ENCODE results near the gene MFSD6. TPM values are rescaled to one million over a fixed set of nuclear protein-coding genes. Genes with fewer than 3 reads are reported as not detected.

MFSD6 gene
- polyA plus RNA-seq, 3 donors = 8.8 to 15.7 (median 12.9) TPM

GRCh38 chr2:190511104-190511503 lies 102.9 kb downstream of the MFSD6 start:
- H3K4me3 Mint-ChIP-seq = no peak overlapping the region
- peaks cover 3 to 5% of the 10 kb centered on the region in 2 donors for H3K4me1 ChIP-seq (ENCODE audit: control insufficient read depth in 1 of 2, insufficient read depth in 2 of 2, low read length in 2 of 2)
- no peak overlapping the region for H3K4me2 ChIP-seq (replicated peaks; ENCODE audit: extremely low read depth, low read length, poor library complexity, severe bottlenecking)
- DNase-seq = no peak
- peaks cover 7% of the 10 kb centered on the region for H3K4me1 Mint-ChIP-seq
- H3K36me3 Mint-ChIP-seq = peaks cover 28 to 39% of the 10 kb centered on the region in 2 donors
- intact Hi-C loops (cut with micrococcal nuclease) = no loop called here
- no peaks in the 10 kb centered on the region for H3K9me3 ChIP-seq (replicated peaks in 1 of 2; ENCODE audit: control insufficient read depth in 1 of 2, insufficient read depth in 1 of 2, low read length in 2 of 2)
- H3K27me3 ChIP-seq (ENCODE audit: control insufficient read depth in 2 of 2, insufficient read depth in 2 of 2, low read length in 2 of 2) = no peaks in the 10 kb centered on the region
- no peak overlapping the region for H3K27ac ChIP-seq (ENCODE audit: low read depth in 1 of 2, low read length in 2 of 2)
- H3K9me3 Mint-ChIP-seq = no peaks in the 10 kb centered on the region
- TF ChIP-seq CTCF (IDR thresholded peaks at IDR 0.05) = no peak
- no peaks in the 10 kb centered on the region for H4K20me1 ChIP-seq (ENCODE audit: insufficient read depth, low read length)
- no peaks in the 10 kb centered on the region for H3K79me2 ChIP-seq (ENCODE audit: insufficient read depth, low read length)
- H3K9ac ChIP-seq (ENCODE audit: insufficient read depth, low read length, poor library complexity, severe bottlenecking) = no peak overlapping the region
- peaks cover 8 to 40% of the 10 kb centered on the region in 2 donors for H3K36me3 ChIP-seq (replicated peaks in 1 of 2; ENCODE audit: control insufficient read depth in 1 of 2, insufficient read depth in 2 of 2, low read length in 2 of 2)
- H2AFZ ChIP-seq (ENCODE audit: insufficient read depth, low read depth, low read length, poor library complexity, severe bottlenecking) = no peak overlapping the region
- H3K27me3 Mint-ChIP-seq (ENCODE audit: low read depth in 3 of 3) = peaks cover 0 to 1% (median 0%) of the 10 kb centered on the region in 3 donors
- H3K27ac Mint-ChIP-seq = peak overlapping the region in 1 of 7 donors; percentile 39
- no peak overlapping the region for H3K4me3 ChIP-seq (replicated peaks in 1 of 3; ENCODE audit: low read depth in 2 of 3, low read length in 3 of 3)
- no CpG with 5 or more reads among the region's 2 CpGs for WGBS (ENCODE audit: insufficient coverage)

DNA sequence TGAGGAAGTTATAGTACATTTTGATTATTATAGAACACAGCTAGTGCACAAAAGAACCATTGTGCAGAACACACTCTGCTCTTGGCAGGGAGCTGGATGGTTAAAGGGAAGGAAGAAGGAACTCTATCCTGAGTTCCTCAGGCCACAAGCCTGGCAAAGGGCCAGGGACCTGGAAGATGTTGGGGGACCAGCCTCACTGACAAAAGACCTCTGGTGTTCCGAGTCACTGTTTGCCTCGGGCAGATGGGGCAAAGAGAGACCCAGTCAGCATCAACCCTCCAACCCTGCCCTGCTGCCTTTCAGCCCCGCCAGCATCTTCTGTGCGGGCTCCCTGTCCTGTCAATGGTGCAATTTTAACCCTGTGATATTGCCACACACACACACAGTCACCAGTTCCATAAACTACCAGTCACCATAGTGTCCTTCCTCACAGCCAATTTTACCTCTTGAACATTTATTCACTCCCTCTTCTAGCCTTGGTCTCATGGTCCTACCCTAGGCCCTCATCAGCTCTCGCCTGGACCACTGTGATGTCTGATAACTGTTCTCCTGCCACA lies 104.5 kb downstream of the MFSD6 start:
- Mint-ChIP-seq H3K4me1 (peaks cover 7% of the 10 kb centered on the region), H3K4me3 (no peak overlapping the region), H3K27me3 (ENCODE audit: low read depth in 3 of 3) (peaks cover 0 to 2% (median 0%) of the 10 kb centered on the region in 3 donors), H3K9me3 (no peaks in the 10 kb centered on the region), H3K27ac (peak overlapping the region; percentile 18 to 81 (median 49)), H3K36me3 (peaks cover 27 to 31% of the 10 kb centered on the region in 2 donors)
- intact Hi-C loops (cut with micrococcal nuclease) = no loop called here
- WGBS (ENCODE audit: insufficient coverage) = 14% methylated on average over 4 of the region's 5 CpGs
- DNase-seq = peak; percentile 10 to 27 (median 24)
- no peak overlapping the region for H3K4me3 ChIP-seq (replicated peaks in 1 of 3; ENCODE audit: low read depth in 2 of 3, low read length in 3 of 3)
- H3K79me2 ChIP-seq (ENCODE audit: insufficient read depth, low read length) = no peaks in the 10 kb centered on the region
- H3K4me2 ChIP-seq (replicated peaks; ENCODE audit: extremely low read depth, low read length, poor library complexity, severe bottlenecking) = no peak overlapping the region
- H3K4me1 ChIP-seq (ENCODE audit: control insufficient read depth in 1 of 2, insufficient read depth in 2 of 2, low read length in 2 of 2) = peaks cover 3 to 5% of the 10 kb centered on the region in 2 donors
- peak overlapping the region in 1 of 2 donors; percentile 42 for H3K27ac ChIP-seq (ENCODE audit: low read depth in 1 of 2, low read length in 2 of 2)
- no peaks in the 10 kb centered on the region for H4K20me1 ChIP-seq (ENCODE audit: insufficient read depth, low read length)
- H3K9ac ChIP-seq (ENCODE audit: insufficient read depth, low read length, poor library complexity, severe bottlenecking) = no peak overlapping the region
- H2AFZ ChIP-seq (ENCODE audit: insufficient read depth, low read depth, low read length, poor library complexity, severe bottlenecking) = no peak overlapping the region
- no peaks in the 10 kb centered on the region for H3K9me3 ChIP-seq (replicated peaks in 1 of 2; ENCODE audit: control insufficient read depth in 1 of 2, insufficient read depth in 1 of 2, low read length in 2 of 2)
- no peaks in the 10 kb centered on the region for H3K27me3 ChIP-seq (ENCODE audit: control insufficient read depth in 2 of 2, insufficient read depth in 2 of 2, low read length in 2 of 2)
- H3K36me3 ChIP-seq (replicated peaks in 1 of 2; ENCODE audit: control insufficient read depth in 1 of 2, insufficient read depth in 2 of 2, low read length in 2 of 2) = peaks cover 0 to 26% of the 10 kb centered on the region in 2 donors
- TF ChIP-seq CTCF (IDR thresholded peaks at IDR 0.05) = no peak
